Measurements from ENCODE around the gene C2orf76. TPM values are rescaled to one million over a fixed set of nuclear protein-coding genes. Genes with fewer than 3 reads are reported as not detected.
A peak's percentile ranks its signal among the peaks of the same experiment; 100 is the strongest.
"Not testable (repeated sequence)": the region's sequence is repeated elsewhere in the genome, so short reads cannot be mapped to it uniquely, and the experiment has no call there.

The C2orf76 gene
- total RNA-seq: 1 to 10 TPM; 8.9 to 9.9 TPM

DNA sequence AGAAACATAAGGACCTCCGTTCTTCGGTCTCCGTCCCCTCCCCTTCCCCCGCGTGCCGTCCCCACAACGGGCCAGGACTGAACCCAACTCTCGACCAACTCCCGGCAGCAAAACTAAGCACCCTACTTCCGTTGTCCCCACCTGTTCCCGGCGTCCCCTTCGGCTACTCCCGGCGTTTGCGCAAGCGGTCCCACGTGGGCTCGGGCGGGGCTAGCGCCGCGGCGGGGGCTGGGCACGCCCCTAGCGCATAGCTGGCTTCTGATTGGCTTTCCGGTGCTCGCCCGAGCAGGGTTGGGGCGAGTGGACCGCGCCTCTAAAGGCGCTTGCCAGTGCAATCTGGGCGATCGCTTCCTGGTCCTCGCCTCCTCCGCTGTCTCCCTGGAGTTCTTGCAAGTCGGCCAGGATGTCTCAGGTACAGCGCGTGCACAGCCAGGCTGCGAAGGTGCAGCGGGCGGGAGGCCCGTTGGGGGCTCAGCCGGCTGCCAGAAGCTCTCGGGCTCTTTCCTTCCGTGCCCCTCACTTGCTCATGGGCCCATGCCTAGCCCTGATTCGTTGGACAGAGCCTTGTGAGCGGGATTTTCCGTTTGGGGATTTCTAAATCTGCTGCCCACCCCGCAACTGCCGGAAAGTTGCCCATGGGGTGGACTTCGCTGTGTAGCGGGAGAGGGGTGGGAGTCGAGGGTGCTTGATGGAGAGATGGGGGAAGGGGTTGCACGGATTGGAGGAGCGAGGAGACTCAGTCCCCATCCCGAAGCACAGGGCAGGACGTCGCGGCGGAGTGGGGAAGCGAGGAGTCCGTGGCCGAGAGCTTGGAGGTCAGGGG is at the start of gene C2orf76, which contains the start of gene DBI:
Gene C2orf76, minus strand, starts transcription at position 186 of the 823 bp plus-strand sequence. CDS start 26,875 bp downstream, outside the sequence.
Gene DBI, plus strand, starts transcription at position 329 of the 823 bp plus-strand sequence. Its CDS starts 75 bp downstream, at position 404.
- ChIA-PET POLR2A (interaction anchor here (0.8 kb wide), 1 partner anchor 1708 kb away, joined by 3 read pairs; no protein-coding TSS in a partner anchor), CTCF (interaction anchor here (0.6 to 1.0 kb wide), 3 partner anchors 11 to 640 kb away, joined by 3 to 5 read pairs (median 4); no protein-coding TSS in a partner anchor)
- peaks cover 46% of the 10 kb centered on the region for H3K36me3 Mint-ChIP-seq (ENCODE audit: low read depth)
- H3K4me1 Mint-ChIP-seq: peaks cover 36% of the 10 kb centered on the region
- peak within 1 kb of the TSS; percentile 92 for H3K4me3 Mint-ChIP-seq
- intact Hi-C loops (cut with DNase I, micrococcal nuclease): loop anchor here (1.0 to 10.0 kb wide), 14 partner anchors 50 to 1552 kb away; partner anchors contain the start of genes PTPN4 (in 2 of the 2), CCDC93 (in 1 of the 2), DDX18 (in 1 of the 2) and EPB41L5 (in 1 of the 2)
- H3K27ac Mint-ChIP-seq: peak within 1 kb of the TSS; percentile 95
- ATAC-seq (peak; percentile 95), DNase-seq (peak; percentile 96)
- no peaks in the 10 kb centered on the region for H3K27me3 Mint-ChIP-seq
- no peaks in the 10 kb centered on the region for H3K9me3 Mint-ChIP-seq (ENCODE audit: low read depth)

DNA sequence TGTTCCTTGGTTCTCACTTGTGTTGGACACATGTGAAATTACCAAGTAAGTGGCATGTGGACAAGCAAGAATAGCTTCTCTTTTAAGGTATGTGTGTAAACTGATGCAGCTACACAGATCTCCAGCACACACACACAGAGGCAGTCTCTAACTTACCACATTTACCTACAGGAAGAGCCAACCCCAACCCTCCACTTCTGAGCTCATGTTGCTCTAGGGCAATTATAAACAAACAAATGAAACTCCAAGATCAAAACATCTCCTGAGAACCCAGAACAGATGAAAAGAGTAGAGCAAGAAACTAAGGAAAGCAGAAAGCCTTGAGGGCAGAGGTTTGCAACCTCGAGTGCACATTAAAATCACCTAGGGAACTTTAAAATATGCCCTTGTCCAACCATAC is 49.0 kb upstream of the C2orf76 start:
- H3K4me1 Mint-ChIP-seq: no peaks in the 10 kb centered on the region
- H3K27me3 Mint-ChIP-seq: peaks cover 9% of the 10 kb centered on the region
- H3K27ac Mint-ChIP-seq: no peak overlapping the region
- ATAC-seq (no peak), DNase-seq (no peak)
- H3K9me3 Mint-ChIP-seq (ENCODE audit: low read depth): no peaks in the 10 kb centered on the region
- POLR2A ChIA-PET: no interaction called here
- no peaks in the 10 kb centered on the region for H3K36me3 Mint-ChIP-seq (ENCODE audit: low read depth)
- intact Hi-C loops (cut with DNase I, micrococcal nuclease): loop anchor here in 1 of 2 experiments (5.0 kb wide), 1 partner anchor 48 kb away; the partner anchor contains the start of genes C2orf76 and DBI
- H3K4me3 Mint-ChIP-seq: no peak overlapping the region
- CTCF ChIA-PET: interaction anchor here (0.6 kb wide), 1 partner anchor 72 kb away, joined by 4 read pairs; no protein-coding TSS in a partner anchor

DNA sequence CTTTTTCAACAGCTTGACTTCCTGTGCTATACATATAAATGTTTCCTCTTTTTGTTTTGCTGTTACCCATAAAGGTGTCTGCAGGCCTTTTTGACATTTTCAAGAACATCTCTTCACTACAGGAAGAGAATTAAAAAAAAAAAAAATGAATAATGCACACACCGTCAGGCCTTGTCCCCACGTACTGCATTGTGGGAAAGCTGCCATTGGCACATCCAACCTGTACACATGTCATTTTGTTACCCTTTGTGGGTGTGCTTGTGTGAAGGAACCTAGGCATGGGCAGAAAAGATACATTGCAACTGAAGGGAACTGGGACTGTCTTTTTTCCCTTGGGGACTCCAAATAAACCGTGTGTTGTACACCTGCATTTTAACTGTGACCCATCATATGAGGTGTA is 48.3 kb upstream of the C2orf76 start:
- POLR2A ChIA-PET: no interaction called here
- DNase-seq (no peak), ATAC-seq (no peak)
- no peaks in the 10 kb centered on the region for H3K4me1 Mint-ChIP-seq
- no peaks in the 10 kb centered on the region for H3K9me3 Mint-ChIP-seq (ENCODE audit: low read depth)
- no peaks in the 10 kb centered on the region for H3K36me3 Mint-ChIP-seq (ENCODE audit: low read depth)
- CTCF ChIA-PET: interaction anchor here (1.8 kb wide), 1 partner anchor 62 kb away, joined by 4 read pairs; no protein-coding TSS in a partner anchor
- no peak overlapping the region for H3K27ac Mint-ChIP-seq
- H3K27me3 Mint-ChIP-seq: peaks cover 6% of the 10 kb centered on the region
- no peak overlapping the region for H3K4me3 Mint-ChIP-seq
- intact Hi-C loops (cut with DNase I, micrococcal nuclease): loop anchor here in 1 of 2 experiments (5.0 kb wide), 1 partner anchor 48 kb away; the partner anchor contains the start of genes C2orf76 and DBI

- Mint-ChIP-seq H3K9me3 (ENCODE audit: low read depth) (no peaks in the 10 kb centered on the region), H3K27ac (no peak overlapping the region), H3K4me1 (no peaks in the 10 kb centered on the region), H3K4me3 (no peak overlapping the region), H3K27me3 (no peaks in the 10 kb centered on the region), H3K36me3 (ENCODE audit: low read depth) (no peaks in the 10 kb centered on the region)
- ChIA-PET POLR2A (no interaction called here), CTCF (interaction anchor here (1.0 to 3.9 kb wide), 2 partner anchors 68 to 254 kb away, joined by 3 to 43 read pairs; no protein-coding TSS in a partner anchor)
- ATAC-seq (no peak), DNase-seq (no peak)
- intact Hi-C loops (cut with DNase I, micrococcal nuclease): loop anchor here in 1 of 2 experiments (10.0 kb wide), 1 partner anchor 255 kb away; no protein-coding TSS in a partner anchor
These were observed 42.9 kb upstream of the C2orf76 start for GRCh38 chr2:119409506-119409905.

DNA sequence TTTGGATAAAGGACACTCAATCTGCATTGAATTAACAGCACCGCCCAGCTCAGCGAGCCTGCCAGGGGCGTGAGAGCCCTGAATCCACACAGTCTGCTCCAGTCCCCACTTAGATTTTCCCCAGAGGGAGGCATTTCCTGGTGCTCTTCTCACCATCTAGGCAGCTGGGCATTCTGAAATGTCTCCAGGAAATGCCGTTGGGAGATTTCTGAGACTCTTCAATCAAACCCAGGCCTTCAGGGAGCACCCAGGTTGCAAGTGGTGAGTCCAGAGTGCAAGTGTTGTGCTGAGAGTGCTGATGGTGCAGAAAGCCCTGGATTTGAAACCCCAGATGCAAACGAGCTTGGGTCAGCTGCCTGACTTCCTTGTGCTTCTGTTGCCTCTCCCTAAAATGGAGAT is 41.6 kb upstream of the C2orf76 start:
- POLR2A ChIA-PET: no interaction called here
- intact Hi-C loops (cut with DNase I, micrococcal nuclease): loop anchor here in 1 of 2 experiments (10.0 kb wide), 1 partner anchor 257 kb away; no protein-coding TSS in a partner anchor
- H3K4me3 Mint-ChIP-seq: no peak overlapping the region
- H3K4me1 Mint-ChIP-seq: no peaks in the 10 kb centered on the region
- no peaks in the 10 kb centered on the region for H3K36me3 Mint-ChIP-seq (ENCODE audit: low read depth)
- CTCF ChIA-PET: interaction anchor here (3.9 kb wide), 1 partner anchor 69 kb away, joined by 43 read pairs; no protein-coding TSS in a partner anchor
- H3K27me3 Mint-ChIP-seq: peaks cover 2% of the 10 kb centered on the region
- ATAC-seq (no peak), DNase-seq (no peak)
- no peak overlapping the region for H3K27ac Mint-ChIP-seq
- H3K9me3 Mint-ChIP-seq (ENCODE audit: low read depth): no peaks in the 10 kb centered on the region

DNA sequence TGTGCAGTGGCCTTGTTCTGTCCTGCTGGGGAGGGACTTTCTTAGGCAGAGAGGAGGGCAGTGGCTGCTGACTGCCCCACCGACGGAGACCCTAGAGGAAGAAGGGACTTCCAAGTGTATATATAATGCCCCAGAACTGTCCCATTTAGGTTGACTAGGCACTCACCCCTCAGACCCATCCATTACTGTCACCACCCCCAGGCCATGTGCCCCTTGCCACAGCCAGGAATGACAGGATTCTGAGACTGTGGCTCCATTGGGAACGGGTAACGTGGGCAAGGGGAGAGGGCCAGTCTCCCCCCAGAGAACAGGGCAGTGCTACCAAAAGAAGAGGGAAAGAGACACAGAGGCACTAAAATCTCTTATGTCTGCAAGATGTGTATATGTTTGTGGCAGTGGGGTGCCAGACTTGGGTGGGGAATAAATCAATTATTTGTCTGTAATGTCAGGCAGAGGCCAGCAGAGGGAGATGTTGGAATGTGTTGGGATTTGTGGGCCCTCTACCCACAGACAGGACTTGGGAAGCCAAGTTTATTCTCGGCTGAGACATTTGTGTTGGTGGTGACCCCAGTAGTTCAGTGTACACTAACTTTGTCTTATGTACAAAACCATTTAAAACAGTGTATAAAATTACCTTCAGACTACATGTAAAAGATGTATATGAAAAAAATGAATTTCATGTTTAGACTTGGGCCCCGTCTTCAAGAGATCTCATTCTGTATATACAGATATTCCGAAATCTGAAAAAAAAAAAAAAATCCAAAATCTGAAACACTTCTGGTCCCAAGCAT is 41.0 kb upstream of the C2orf76 start:
- no peaks in the 10 kb centered on the region for H3K9me3 Mint-ChIP-seq (ENCODE audit: low read depth)
- H3K4me1 Mint-ChIP-seq: no peaks in the 10 kb centered on the region
- DNase-seq: peak; percentile 56
- POLR2A ChIA-PET: no interaction called here
- peak; percentile 42 for ATAC-seq
- intact Hi-C loops (cut with DNase I, micrococcal nuclease): loop anchor here (1.0 to 10.0 kb wide), 3 partner anchors 69 to 257 kb away; no protein-coding TSS in a partner anchor
- no peak overlapping the region for H3K27ac Mint-ChIP-seq
- no peak overlapping the region for H3K4me3 Mint-ChIP-seq
- no peaks in the 10 kb centered on the region for H3K36me3 Mint-ChIP-seq (ENCODE audit: low read depth)
- peaks cover 2% of the 10 kb centered on the region for H3K27me3 Mint-ChIP-seq
- CTCF ChIA-PET: interaction anchor here (2.8 to 3.9 kb wide), 2 partner anchors 70 kb away, joined by 24 to 43 read pairs; no protein-coding TSS in a partner anchor

GRCh38 chr2:119405151-119405550 is 38.5 kb upstream of the C2orf76 start:
- H3K4me1 Mint-ChIP-seq: no peaks in the 10 kb centered on the region
- H3K4me3 Mint-ChIP-seq: no peak overlapping the region
- POLR2A ChIA-PET: no interaction called here
- intact Hi-C loops (cut with DNase I, micrococcal nuclease): loop anchor here in 1 of 2 experiments (10.0 kb wide), 1 partner anchor 260 kb away; no protein-coding TSS in a partner anchor
- H3K27ac Mint-ChIP-seq: no peak overlapping the region
- CTCF ChIA-PET: interaction anchor here (0.8 to 2.8 kb wide), 2 partner anchors 72 to 1095 kb away, joined by 3 to 24 read pairs; no protein-coding TSS in a partner anchor
- H3K27me3 Mint-ChIP-seq: peaks cover 2% of the 10 kb centered on the region
- ATAC-seq: no peak
- no peaks in the 10 kb centered on the region for H3K36me3 Mint-ChIP-seq (ENCODE audit: low read depth)
- no peak for DNase-seq
- H3K9me3 Mint-ChIP-seq (ENCODE audit: low read depth): no peaks in the 10 kb centered on the region

DNA sequence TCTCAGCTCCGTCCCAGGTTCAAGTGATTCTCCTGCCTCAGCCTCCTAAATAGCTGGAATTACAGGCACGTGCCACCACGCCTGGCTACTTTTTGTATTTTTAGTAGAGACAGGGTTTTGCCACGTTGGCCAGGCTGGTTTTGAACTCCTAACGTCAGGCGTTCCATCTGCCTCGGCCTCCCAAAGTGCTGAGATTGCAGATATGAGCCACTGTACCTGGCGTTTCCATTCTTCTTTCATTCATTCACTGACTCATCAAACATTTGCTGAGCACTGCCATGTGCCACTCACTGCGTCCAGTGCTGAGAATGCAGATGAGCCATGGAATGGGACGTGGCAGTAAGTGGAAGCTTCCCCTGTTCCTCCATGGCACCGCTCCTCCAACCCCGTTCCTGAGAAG is 37.0 kb upstream of the C2orf76 start:
- ATAC-seq; DNase-seq; H3K27ac Mint-ChIP-seq; H3K4me1 Mint-ChIP-seq; CTCF ChIA-PET; H3K9me3 Mint-ChIP-seq (ENCODE audit: low read depth); H3K36me3 Mint-ChIP-seq (ENCODE audit: low read depth); H3K27me3 Mint-ChIP-seq; H3K4me3 Mint-ChIP-seq; POLR2A ChIA-PET: not testable (repeated sequence)
- intact Hi-C loops (cut with DNase I, micrococcal nuclease): loop anchor here in 1 of 2 experiments (10.0 kb wide), 1 partner anchor 261 kb away; no protein-coding TSS in a partner anchor

- Mint-ChIP-seq H3K27me3 (peaks cover 4% of the 10 kb centered on the region), H3K36me3 (ENCODE audit: low read depth) (no peaks in the 10 kb centered on the region), H3K9me3 (ENCODE audit: low read depth) (no peaks in the 10 kb centered on the region), H3K4me3 (no peak overlapping the region), H3K27ac (no peak overlapping the region), H3K4me1 (no peaks in the 10 kb centered on the region)
- DNase-seq (no peak), ATAC-seq (no peak)
- intact Hi-C loops (cut with DNase I, micrococcal nuclease): loop anchor here in 1 of 2 experiments (10.0 kb wide), 1 partner anchor 262 kb away; no protein-coding TSS in a partner anchor
- ChIA-PET POLR2A (no interaction called here), CTCF (no interaction called here)
These were observed 36.3 kb upstream of the C2orf76 start for GRCh38 chr2:119402645-119403560.

GRCh38 chr2:119402106-119402505 is 35.5 kb upstream of the C2orf76 start:
- ChIA-PET POLR2A (no interaction called here), CTCF (no interaction called here)
- Mint-ChIP-seq H3K4me3 (no peak overlapping the region), H3K4me1 (no peaks in the 10 kb centered on the region), H3K27ac (no peak overlapping the region), H3K27me3 (peaks cover 4% of the 10 kb centered on the region), H3K36me3 (ENCODE audit: low read depth) (no peaks in the 10 kb centered on the region), H3K9me3 (ENCODE audit: low read depth) (no peaks in the 10 kb centered on the region)
- DNase-seq: no peak
- intact Hi-C loops (cut with DNase I, micrococcal nuclease): loop anchor here in 1 of 2 experiments (10.0 kb wide), 1 partner anchor 263 kb away; no protein-coding TSS in a partner anchor
- no peak for ATAC-seq
